Transverse colon (tissue), 4 donors: ENCODE results near the gene ZNF792.

ENCODE experiments used
- CTCF ChIP-seq, 5 experiments: fragments of 200-600 bp in 3 of 5; fragments of 450-650 bp in 2 of 5; sonication (generic) in 3 of 5; IDR thresholded peaks; 1 replicate in 2 of 5; 2 replicates in 3 of 5; pipeline ENCODE4 v1.5.1; 2016 to 2017; ENCODE audit warnings: antibody characterized with exemption in 5 of 5, inconsistent platforms in 3 of 5, mild to moderate bottlenecking in 2 of 5, moderate library complexity in 1 of 5
- POLR2A ChIP-seq: fragments of 450-650 bp; IDR thresholded peaks from one replicate; pipeline ENCODE4 v1.6.1; 2016; ENCODE audit warnings: antibody characterized with exemption, mild to moderate bottlenecking, moderate library complexity
- POLR2AphosphoS5 ChIP-seq, 3 donors: sonication (generic); formaldehyde crosslinking; IDR thresholded peaks; one replicate each; pipeline ENCODE4 v1.6.1; 2016; ENCODE audit warnings: antibody characterized with exemption in 3 of 3

- TF ChIP-seq POLR2A, result no peak
- TF ChIP-seq POLR2AphosphoS5 (IDR thresholded peaks at IDR 0.05), result no peak
- no peak for TF ChIP-seq CTCF (IDR thresholded peaks at IDR 0.05)
Measured at GRCh38 chr19:34926361-34926684, 37.7 kb downstream of the ZNF792 start.
